Sigmoid colon (tissue), 4 donors: ENCODE data around the gene IPPK.

Experiments used
- EP300 ChIP-seq, 4 donors: sonication (generic); formaldehyde crosslinking; IDR thresholded peaks; one replicate each; pipeline ENCODE4 v1.6.1; 2017; ENCODE audit warnings: antibody characterized with exemption in 4 of 4
- POLR2A ChIP-seq, 2 donors: fragments of 450-650 bp; IDR thresholded peaks; one replicate each; pipeline ENCODE4 v1.6.1; 2016; ENCODE audit warnings: antibody characterized with exemption in 2 of 2, mild to moderate bottlenecking in 2 of 2, moderate library complexity in 2 of 2
- POLR2AphosphoS5 ChIP-seq, 4 donors: sonication (generic); formaldehyde crosslinking; IDR thresholded peaks; one replicate each; pipeline ENCODE4 v1.6.1; 2017; ENCODE audit warnings: antibody characterized with exemption in 4 of 4
- TF ChIP-seq, protein P1 (sequence below), 4 experiments: fragments of 450-650 bp in 3 of 4; fragments of 200-600 bp in 1 of 4; IDR thresholded peaks; one replicate each; pipeline ENCODE4 v1.5.1; 2016 to 2019; ENCODE audit warnings: antibody characterized with exemption in 4 of 4, mild to moderate bottlenecking in 3 of 4, moderate library complexity in 2 of 4

DNA sequence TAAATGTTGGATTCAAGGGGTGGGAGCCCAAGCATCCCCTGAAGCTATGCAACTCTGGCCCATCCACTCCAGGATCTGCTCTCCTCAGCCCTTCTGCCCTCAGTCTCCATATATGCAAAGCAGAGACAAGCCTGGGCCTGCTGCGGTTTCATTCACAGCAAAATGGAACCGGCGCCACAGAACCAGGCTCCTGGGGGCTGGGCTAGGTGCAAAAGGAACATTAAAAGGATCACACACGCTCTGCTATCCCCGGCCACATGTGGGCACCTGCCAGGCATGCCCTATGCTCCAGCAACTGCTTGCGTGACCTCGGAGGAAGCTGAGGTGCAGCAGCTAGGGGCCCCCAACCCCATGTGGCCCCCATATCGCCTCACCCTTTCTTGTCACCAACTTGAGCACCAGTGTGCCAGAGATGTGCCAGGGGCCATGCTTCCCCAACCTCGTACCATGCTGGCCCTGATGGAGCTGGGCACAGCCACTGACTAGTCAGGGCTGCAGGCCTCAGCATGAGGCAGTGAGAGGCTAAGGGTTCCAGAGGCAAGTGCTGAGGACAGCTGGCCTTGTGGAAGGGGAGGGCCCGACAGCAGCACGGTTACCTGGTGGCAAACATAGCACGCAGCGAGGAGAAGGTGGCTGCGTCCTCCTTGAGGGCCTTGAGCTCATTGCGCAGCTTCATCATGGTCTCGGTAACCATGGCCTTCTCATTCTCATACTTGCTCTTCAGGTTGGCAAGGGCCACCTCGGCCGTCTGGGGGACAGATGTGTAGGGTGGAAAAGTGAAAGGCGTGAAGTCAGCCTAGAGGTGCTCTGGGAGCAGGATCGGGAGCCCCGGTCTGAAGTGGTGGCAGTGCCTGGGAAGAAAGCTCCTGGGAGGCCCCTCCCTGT lies 47.5 kb upstream of the IPPK start:
- TF ChIP-seq, protein P1, sequence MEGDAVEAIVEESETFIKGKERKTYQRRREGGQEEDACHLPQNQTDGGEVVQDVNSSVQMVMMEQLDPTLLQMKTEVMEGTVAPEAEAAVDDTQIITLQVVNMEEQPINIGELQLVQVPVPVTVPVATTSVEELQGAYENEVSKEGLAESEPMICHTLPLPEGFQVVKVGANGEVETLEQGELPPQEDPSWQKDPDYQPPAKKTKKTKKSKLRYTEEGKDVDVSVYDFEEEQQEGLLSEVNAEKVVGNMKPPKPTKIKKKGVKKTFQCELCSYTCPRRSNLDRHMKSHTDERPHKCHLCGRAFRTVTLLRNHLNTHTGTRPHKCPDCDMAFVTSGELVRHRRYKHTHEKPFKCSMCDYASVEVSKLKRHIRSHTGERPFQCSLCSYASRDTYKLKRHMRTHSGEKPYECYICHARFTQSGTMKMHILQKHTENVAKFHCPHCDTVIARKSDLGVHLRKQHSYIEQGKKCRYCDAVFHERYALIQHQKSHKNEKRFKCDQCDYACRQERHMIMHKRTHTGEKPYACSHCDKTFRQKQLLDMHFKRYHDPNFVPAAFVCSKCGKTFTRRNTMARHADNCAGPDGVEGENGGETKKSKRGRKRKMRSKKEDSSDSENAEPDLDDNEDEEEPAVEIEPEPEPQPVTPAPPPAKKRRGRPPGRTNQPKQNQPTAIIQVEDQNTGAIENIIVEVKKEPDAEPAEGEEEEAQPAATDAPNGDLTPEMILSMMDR (IDR thresholded peaks at IDR 0.05), result no peak
- no peak for TF ChIP-seq POLR2AphosphoS5 (IDR thresholded peaks at IDR 0.05)
- no peak for TF ChIP-seq POLR2A (IDR thresholded peaks at IDR 0.05)
- no peak for TF ChIP-seq EP300 (IDR thresholded peaks at IDR 0.05)
